ENCODE results near the gene CHMP3. TPM values are rescaled to one million over a fixed set of nuclear protein-coding genes. Genes with fewer than 3 reads are reported as not detected.
"Not testable (repeated sequence)": the region's sequence is repeated elsewhere in the genome, so short reads cannot be mapped to it uniquely, and the experiment has no call there.

CHMP3 gene
- total RNA-seq, 4 donors from 2014 or later = 86.8 to 124 (median 108) TPM

GRCh38 chr2:86548913-86549396 is 14.3 kb downstream of the CHMP3 start:
- H3K9me3 ChIP-seq; DNase-seq; H3K4me1 ChIP-seq; H3K27me3 ChIP-seq; H3K27ac ChIP-seq; intact Hi-C loops (cut with DNase I); H3K36me3 ChIP-seq; H3K4me3 ChIP-seq (replicated peaks in 1 of 3): not testable (repeated sequence)
- WGBS, 2 donors = 95 to 100% methylated on average over 2 to 28 of the region's 37 CpGs

- DNase-seq; intact Hi-C loops (cut with DNase I); H3K27me3 ChIP-seq; H3K27ac ChIP-seq; H3K4me3 ChIP-seq (replicated peaks in 1 of 3); H3K9me3 ChIP-seq; H3K4me1 ChIP-seq; H3K36me3 ChIP-seq: not testable (repeated sequence)
- 98 to 99% methylated on average over 15 to 20 of the region's 20 CpGs for WGBS, 2 donors
These were observed 14.9 kb downstream of the CHMP3 start for GRCh38 chr2:86548165-86548912.

- H3K27me3 ChIP-seq; H3K4me1 ChIP-seq; H3K27ac ChIP-seq; H3K9me3 ChIP-seq; H3K4me3 ChIP-seq (replicated peaks in 1 of 3); H3K36me3 ChIP-seq; DNase-seq; intact Hi-C loops (cut with DNase I): not testable (repeated sequence)
- 91 to 100% methylated on average over 16 to 17 of the region's 49 CpGs for WGBS, 2 donors
These were observed 17.8 kb downstream of the CHMP3 start for GRCh38 chr2:86545296-86545924.

- intact Hi-C loops (cut with DNase I); DNase-seq; H3K4me1 ChIP-seq; H3K9me3 ChIP-seq; H3K4me3 ChIP-seq (replicated peaks in 1 of 3); H3K27ac ChIP-seq; H3K27me3 ChIP-seq; H3K36me3 ChIP-seq: not testable (repeated sequence)
- 93% methylated on average over 20 to 22 of the region's 32 CpGs for WGBS, 2 donors
These were observed 18.8 kb downstream of the CHMP3 start for GRCh38 chr2:86544278-86545099.

GRCh38 chr2:86543793-86544192 is 19.4 kb downstream of the CHMP3 start:
- TF ChIP-seq POLR2A (IDR thresholded peaks at IDR 0.05) (no peak), CTCF (IDR thresholded peaks at IDR 0.05) (no peak)
- DNase-seq = no peak
- intact Hi-C loops (cut with DNase I) = no loop called here
- Histone ChIP-seq H3K4me1 (no peaks in the 10 kb centered on the region), H3K36me3 (no peaks in the 10 kb centered on the region), H3K4me3 (replicated peaks in 1 of 3) (no peak overlapping the region), H3K27ac (no peak overlapping the region), H3K27me3 (no peaks in the 10 kb centered on the region), H3K9me3 (no peaks in the 10 kb centered on the region)
- WGBS, 2 donors = 79 to 83% methylated on average over 2 of the region's 2 CpGs

GRCh38 chr2:86543335-86543734 is 19.9 kb downstream of the CHMP3 start:
- DNase-seq = no peak
- intact Hi-C loops (cut with DNase I) = no loop called here
- H3K36me3 ChIP-seq = no peaks in the 10 kb centered on the region
- TF ChIP-seq POLR2A (IDR thresholded peaks at IDR 0.05) (no peak), CTCF (IDR thresholded peaks at IDR 0.05) (no peak)
- no peaks in the 10 kb centered on the region for H3K9me3 ChIP-seq
- H3K4me3 ChIP-seq (replicated peaks in 1 of 3) = no peak overlapping the region
- H3K4me1 ChIP-seq = no peaks in the 10 kb centered on the region
- H3K27me3 ChIP-seq = no peaks in the 10 kb centered on the region
- 80 to 83% methylated on average over 2 of the region's 2 CpGs for WGBS, 2 donors
- H3K27ac ChIP-seq = no peak overlapping the region
